HCT116 (cell line): Measurements from ENCODE around the gene SOCS3. TPM values are rescaled to one million over a fixed set of nuclear protein-coding genes. Genes with fewer than 3 reads are reported as not detected.

ENCODE experiments used
- ATAC-seq: fragments of 200-7000 bp; cut with Tn5 transposase; 2 replicates; pipeline ENCODE4 v1.9.1; 2020; ENCODE audit warnings: mild to moderate bottlenecking, moderate library complexity
- BruUV-seq: library from RNA; stranded (reverse); fragments of 400-500 nt; replicated peaks from 2 replicates; lab custom pipeline; 2021; lab: Mats Ljungman, UMichigan
- CTCF ChIA-PET: fragments of 300-600 bp; sonication (Branson Sonifier 250); formaldehyde crosslinking; loops from one replicate; lab custom pipeline; 2021; ENCODE audit warnings: antibody characterized with exemption; lab: Charles Lee
- POLR2A ChIA-PET: fragments of 300-600, 350-600 bp; sonication (Branson Sonifier 250); formaldehyde crosslinking; loops from one replicate; lab custom pipeline; 2021; ENCODE audit warnings: antibody characterized with exemption; lab: Charles Lee
- RAD21 ChIA-PET, 2 experiments: fragments of 300-600 bp; sonication (Branson Sonifier 250); formaldehyde crosslinking; loops; one replicate each; lab custom pipeline; 2023; ENCODE audit warnings: low total read pairs in 2 of 2; ENCODE audit not compliant: uncharacterized antibody in 2 of 2, unreplicated experiment in 2 of 2, low non-redundant PET in 1 of 2; lab: Charles Lee
- DNase-seq: peaks from one replicate; pipeline ENCODE4 v3.0.0-alpha.2; 2010; ENCODE audit warnings: low read depth, low spot score
- H2AFZ ChIP-seq: fragments of 200-600 bp; shearing (Covaris generic), sonication (generic); 2 replicates; pipeline ENCODE4 v1.6.1; 2017; ENCODE audit warnings: low read depth, mixed run types, mixed read lengths, antibody characterized with exemption, low read length; ENCODE audit not compliant: poor library complexity, severe bottlenecking
- H3K27ac ChIP-seq: 2 replicates; pipeline ENCODE4 v1.5.1; 2012; ENCODE audit warnings: low read depth, low read length
- H3K27me3 ChIP-seq: fragments of 200-600 bp; sonication (generic); 2 replicates; pipeline ENCODE4 v1.6.1; 2016; ENCODE audit warnings: mixed run types, low read length, mixed read lengths; ENCODE audit not compliant: insufficient read depth
- H3K36me3 ChIP-seq, 2 experiments: fragments of 200-500 bp in 1 of 2; fragments of 200-600 bp in 1 of 2; sonication (Bioruptor generic) in 1 of 2; sonication (generic) in 1 of 2; 2 replicates each; pipeline versions ENCODE4 v1.5.1 to v1.6.1; 2014 to 2016; ENCODE audit warnings: low read length in 2 of 2, inconsistent platforms in 1 of 2, mixed read lengths in 1 of 2, mixed run types in 1 of 2; ENCODE audit not compliant: insufficient read depth in 2 of 2, control insufficient read depth in 1 of 2
- H3K4me1 ChIP-seq, 2 experiments: fragments of 200-600 bp in 1 of 2; sonication (generic) in 1 of 2; 2 replicates each; pipeline versions ENCODE4 v1.5.1 to v1.6.1; 2012 to 2017; ENCODE audit warnings: low read length in 2 of 2, inconsistent platforms in 1 of 2, mild to moderate bottlenecking in 1 of 2, mixed read lengths in 1 of 2, mixed run types in 1 of 2, moderate library complexity in 1 of 2; ENCODE audit not compliant: insufficient read depth in 2 of 2, control insufficient read depth in 1 of 2
- H3K4me2 ChIP-seq: fragments of 200-600 bp; sonication (generic); 2 replicates; pipeline ENCODE4 v1.6.1; 2017; ENCODE audit warnings: mixed run types, low read length, mixed read lengths
- H3K4me3 ChIP-seq, 2 experiments: fragments of 200-600 bp in 1 of 2; sonication (generic) in 1 of 2; replicated peaks in 1 of 2; 2 replicates each; pipeline ENCODE4 v1.5.1; 2011 to 2016; ENCODE audit warnings: low read length in 2 of 2, control low read depth in 1 of 2, low read depth in 1 of 2, mild to moderate bottlenecking in 1 of 2, mixed read lengths in 1 of 2, mixed run types in 1 of 2
- H3K79me2 ChIP-seq: fragments of 200-600 bp; sonication (generic); 2 replicates; pipeline ENCODE4 v1.6.1; 2017; ENCODE audit warnings: mild to moderate bottlenecking, mixed run types, low read length, moderate library complexity, mixed read lengths; ENCODE audit not compliant: insufficient read depth
- H3K9ac ChIP-seq: fragments of 200-600 bp; sonication (generic); 2 replicates; pipeline ENCODE4 v1.6.1; 2016; ENCODE audit warnings: low read length, mixed read lengths
- H3K9me2 ChIP-seq: fragments of 200-600 bp; sonication (generic), shearing (Covaris generic); 2 replicates; pipeline ENCODE4 v1.6.1; 2017; ENCODE audit warnings: mixed run types, mild to moderate bottlenecking, moderate library complexity; ENCODE audit not compliant: insufficient read depth
- H3K9me3 ChIP-seq, 2 experiments: fragments of 200-500 bp in 1 of 2; fragments of 200-600 bp in 1 of 2; sonication (Bioruptor generic) in 1 of 2; sonication (generic) in 1 of 2; 2 replicates each; pipeline ENCODE4 v1.6.1; 2014 to 2017; ENCODE audit warnings: low read length in 2 of 2, mixed read lengths in 2 of 2, inconsistent platforms in 1 of 2, low read depth in 1 of 2, mild to moderate bottlenecking in 1 of 2, mixed run types in 1 of 2, moderate library complexity in 1 of 2; ENCODE audit not compliant: control insufficient read depth in 1 of 2, insufficient read depth in 1 of 2
- H4K20me1 ChIP-seq: fragments of 200-600 bp; sonication (generic), shearing (Covaris generic); 2 replicates; pipeline ENCODE4 v1.6.1; 2017; ENCODE audit warnings: mixed run types, mild to moderate bottlenecking, moderate library complexity; ENCODE audit not compliant: insufficient read depth
- ATF3 ChIP-seq: IDR thresholded peaks from 2 replicates; pipeline ENCODE4 v1.6.1; 2012
- CBX3 ChIP-seq: IDR thresholded peaks from 2 replicates; pipeline ENCODE4 v1.6.1; 2012; ENCODE audit warnings: low read depth
- CEBPB ChIP-seq: IDR thresholded peaks from 2 replicates; pipeline ENCODE4 v1.6.1; 2012; ENCODE audit warnings: low read depth
- EGR1 ChIP-seq: IDR thresholded peaks from 2 replicates; pipeline ENCODE4 v1.6.1; 2012; ENCODE audit warnings: low read depth
- EZH2 ChIP-seq: fragments of 200-600 bp; sonication (generic); IDR thresholded peaks from 2 replicates; pipeline ENCODE4 v1.6.1; 2017; ENCODE audit warnings: antibody characterized with exemption, mixed run types
- FOSL1 ChIP-seq: IDR thresholded peaks from 2 replicates; pipeline ENCODE4 v1.6.1; 2012; ENCODE audit warnings: low read depth
- POLR2AphosphoS5 ChIP-seq: IDR thresholded peaks from 2 replicates; pipeline ENCODE4 v1.6.1; 2011; ENCODE audit warnings: mild to moderate bottlenecking, low read depth, low read length, moderate library complexity
- RAD21 ChIP-seq: IDR thresholded peaks from 2 replicates; pipeline ENCODE4 v1.6.1; 2012; ENCODE audit warnings: low read depth, mild to moderate bottlenecking
- SIN3A ChIP-seq: IDR thresholded peaks from 2 replicates; pipeline ENCODE4 v1.6.1; 2012; ENCODE audit warnings: low read depth
- SP1 ChIP-seq: IDR thresholded peaks from 2 replicates; pipeline ENCODE4 v1.6.1; 2012; ENCODE audit warnings: low read depth
- YY1 ChIP-seq: IDR thresholded peaks from 2 replicates; pipeline ENCODE4 v1.6.1; 2011; ENCODE audit warnings: low read length, low read depth, moderate library complexity, mild to moderate bottlenecking; ENCODE audit not compliant: insufficient replicate concordance; ENCODE audit errors: extremely low read depth
- ZFX ChIP-seq: fragments of 450-650 bp; IDR thresholded peaks from 2 replicates; pipeline ENCODE4 v1.6.1; 2017
- ZNF274 ChIP-seq: fragments of 200-500 bp; sonication (Bioruptor generic); IDR thresholded peaks from 2 replicates; pipeline ENCODE4 v1.6.1; 2014; ENCODE audit warnings: mild to moderate bottlenecking, low read depth, low read length, inconsistent platforms
- intact Hi-C: fragments of 100-400 bp; cut with micrococcal nuclease; formaldehyde crosslinking; loops from 2 replicates; pipeline ENCODE4 v1.10.0; 2022
- total RNA-seq: library from RNA; stranded (reverse); gene quantifications from one replicate; pipeline ENCODE4 v1.2.1, GENCODE V29; 2021; ENCODE audit not compliant: unreplicated experiment
- TF ChIP-seq, protein P1 (sequence below): IDR thresholded peaks from 2 replicates; pipeline ENCODE4 v1.6.1; 2011; ENCODE audit warnings: mild to moderate bottlenecking, low read length, moderate library complexity; ENCODE audit not compliant: insufficient replicate concordance; ENCODE audit errors: extremely low read depth

The SOCS3 gene
- total RNA-seq, 1 experiment from 2014 or later, result 26.7 TPM

- CTCF ChIA-PET, result interaction anchor here (1.1 to 2.6 kb wide), 3 partner anchors 9 to 36 kb away, joined by 5 to 12 read pairs (median 6); no protein-coding TSS in a partner anchor
- TF ChIP-seq EGR1, result no peak
- 0 out of 2 replicates have a peak, but pooled peaks have one; percentile 41 for TF ChIP-seq POLR2AphosphoS5
These were observed 34.7 kb downstream of the SOCS3 start for GRCh38 chr17:78325076-78325687.

DNA sequence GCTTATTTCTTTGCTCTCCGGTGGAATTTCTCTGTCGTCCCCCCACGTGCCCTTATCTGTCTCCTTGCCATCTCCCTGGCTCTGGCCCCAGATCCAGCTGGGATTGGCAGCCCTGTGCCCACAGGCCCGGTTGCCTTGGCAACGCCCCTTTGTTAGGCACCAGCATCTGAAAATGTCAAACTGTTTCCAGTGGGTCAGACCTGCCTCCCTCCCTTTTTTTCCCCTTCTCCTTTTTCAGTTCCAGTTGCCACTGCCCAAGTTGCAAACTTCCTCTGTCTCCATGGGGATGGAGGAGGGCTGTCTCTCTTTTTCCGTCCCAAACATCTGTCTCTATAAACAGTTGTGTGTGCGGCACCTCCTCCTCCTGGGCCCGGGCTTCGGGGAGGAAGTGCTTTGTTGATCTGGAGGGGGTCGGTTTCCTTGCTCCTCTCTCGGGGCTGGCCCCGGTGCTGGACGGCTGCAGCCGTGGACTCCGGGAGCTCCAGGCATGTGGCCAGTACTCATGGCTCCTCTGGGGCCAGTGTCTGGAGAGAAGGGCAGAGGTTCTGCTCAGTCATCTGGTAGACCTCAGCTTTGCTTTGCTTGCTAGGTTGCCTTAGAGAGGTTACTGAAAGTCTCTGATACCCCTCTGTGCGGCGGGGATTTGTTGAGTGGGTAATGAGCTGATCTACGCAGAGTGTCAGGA, 35.3 kb downstream of the SOCS3 start:
- H3K27me3 ChIP-seq, result no peaks in the 10 kb centered on the region
- peak overlapping the region; percentile 48 for H3K9ac ChIP-seq
- intact Hi-C loops, result no loop called here
- DNase-seq (no peak), ATAC-seq (no peak)
- H3K9me2 ChIP-seq, result no peaks in the 10 kb centered on the region
- TF ChIP-seq CEBPB (no peak), CBX3 (no peak), RAD21 (no peak), SIN3A (no peak), FOSL1 (no peak), EGR1 (no peak), ATF3 (no peak), YY1 (no peak), ZFX (no peak), POLR2AphosphoS5 (no peak), SP1 (no peak), ZNF274 (no peak), EZH2 (no peak)
- TF ChIP-seq, protein P1, sequence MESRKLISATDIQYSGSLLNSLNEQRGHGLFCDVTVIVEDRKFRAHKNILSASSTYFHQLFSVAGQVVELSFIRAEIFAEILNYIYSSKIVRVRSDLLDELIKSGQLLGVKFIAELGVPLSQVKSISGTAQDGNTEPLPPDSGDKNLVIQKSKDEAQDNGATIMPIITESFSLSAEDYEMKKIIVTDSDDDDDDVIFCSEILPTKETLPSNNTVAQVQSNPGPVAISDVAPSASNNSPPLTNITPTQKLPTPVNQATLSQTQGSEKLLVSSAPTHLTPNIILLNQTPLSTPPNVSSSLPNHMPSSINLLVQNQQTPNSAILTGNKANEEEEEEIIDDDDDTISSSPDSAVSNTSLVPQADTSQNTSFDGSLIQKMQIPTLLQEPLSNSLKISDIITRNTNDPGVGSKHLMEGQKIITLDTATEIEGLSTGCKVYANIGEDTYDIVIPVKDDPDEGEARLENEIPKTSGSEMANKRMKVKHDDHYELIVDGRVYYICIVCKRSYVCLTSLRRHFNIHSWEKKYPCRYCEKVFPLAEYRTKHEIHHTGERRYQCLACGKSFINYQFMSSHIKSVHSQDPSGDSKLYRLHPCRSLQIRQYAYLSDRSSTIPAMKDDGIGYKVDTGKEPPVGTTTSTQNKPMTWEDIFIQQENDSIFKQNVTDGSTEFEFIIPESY, result no peak
- TF ChIP-seq, all 23 proteins: peak for 0
- no peak overlapping the region for H3K4me3 ChIP-seq
- ChIA-PET CTCF (interaction anchor here (1.9 to 2.6 kb wide), 2 partner anchors 10 to 36 kb away, joined by 6 to 12 read pairs; no protein-coding TSS in a partner anchor), RAD21 (no interaction called here), POLR2A (interaction anchor here (1.3 to 1.5 kb wide), 4 partner anchors 9 to 34 kb away, joined by 3 to 8 read pairs (median 4); no protein-coding TSS in a partner anchor)
- H3K36me3 ChIP-seq, result no peaks in the 10 kb centered on the region
- no TSS peak for BruUV-seq
- H2AFZ ChIP-seq, result no peak overlapping the region
- peaks cover 31 to 66% of the 10 kb centered on the region in 2 experiments for H3K4me1 ChIP-seq
- H3K9me3 ChIP-seq, result no peaks in the 10 kb centered on the region
- no peaks in the 10 kb centered on the region for H3K79me2 ChIP-seq
- peak overlapping the region; percentile 47 for H3K27ac ChIP-seq
- no peaks in the 10 kb centered on the region for H4K20me1 ChIP-seq
- peak overlapping the region; percentile 72 for H3K4me2 ChIP-seq

More at GRCh38 chr17:78325076-78325687, 34.7 kb downstream of the SOCS3 start:
- no peaks in the 10 kb centered on the region for H3K9me2 ChIP-seq
- POLR2A ChIA-PET, result interaction anchor here (0.6 to 1.5 kb wide), 5 partner anchors 10 to 34 kb away, joined by 3 to 8 read pairs (median 4); no protein-coding TSS in a partner anchor
- no peaks in the 10 kb centered on the region for H3K9me3 ChIP-seq
- H4K20me1 ChIP-seq, result no peaks in the 10 kb centered on the region
- H3K9ac ChIP-seq, result peak overlapping the region; percentile 48
- H3K36me3 ChIP-seq, result no peaks in the 10 kb centered on the region
- H2AFZ ChIP-seq, result no peak overlapping the region
- no peak for DNase-seq
- peak overlapping the region; percentile 72 for H3K4me2 ChIP-seq
- intact Hi-C loops, result no loop called here
- BruUV-seq, result no TSS peak
- H3K79me2 ChIP-seq, result no peaks in the 10 kb centered on the region
- H3K4me1 ChIP-seq, result peaks cover 38 to 73% of the 10 kb centered on the region in 2 experiments
- peak overlapping the region; percentile 47 for H3K27ac ChIP-seq
- ATAC-seq, result peak; percentile 37
- H3K4me3 ChIP-seq, result peak overlapping the region in 1 of 2 experiments; percentile 21; a peak in 1 of 4 replicates
- RAD21 ChIA-PET, result no interaction called here
- no peaks in the 10 kb centered on the region for H3K27me3 ChIP-seq
